ENCODE measurements around the gene VOPP1.

DNA sequence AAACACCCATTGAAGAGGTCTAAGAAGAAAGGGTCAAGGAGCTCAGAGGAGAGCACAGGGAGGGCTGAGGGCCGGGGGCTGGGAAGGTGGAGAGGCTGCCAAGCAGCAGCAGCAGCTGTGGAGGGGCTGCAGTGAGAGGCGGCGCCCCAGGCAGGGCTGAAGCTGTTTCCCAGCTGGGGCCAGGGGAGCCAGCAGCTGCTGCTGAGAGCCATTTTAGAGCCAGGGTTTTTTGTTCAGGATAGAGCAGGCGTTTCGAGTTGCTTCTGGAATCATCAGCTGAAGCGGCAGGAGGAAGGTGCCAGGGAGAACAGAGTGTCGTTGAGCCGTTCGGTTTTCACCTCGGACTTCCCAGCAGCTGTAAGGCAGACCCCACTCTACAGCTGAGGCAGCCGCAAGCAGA lies 144.5 kb downstream of the VOPP1 start:
- no peak for TF ChIP-seq YBX1 (IDR thresholded peaks at IDR 0.05)
- no peak for TF ChIP-seq FOS (IDR thresholded peaks at IDR 0.05; ENCODE audit: borderline replicate concordance, extremely low read depth, insufficient read length)
